ENCODE measurements around the gene ATP9A.
"Not testable (repeated sequence)": the region's sequence is repeated elsewhere in the genome, so short reads cannot be mapped to it uniquely, and the experiment has no call there.

ATP9A gene

GRCh38 chr20:51767867-51768758 is at the start of gene ATP9A:
TSS of gene ATP9A (minus strand) at chr20:51768390. CDS start at chr20:51768369, 21 bp downstream.
- DNase-seq = no peak

GRCh38 chr20:51816856-51817255 is 48.7 kb upstream of the ATP9A start:
- not testable (repeated sequence) for DNase-seq

- DNase-seq = no peak
These were observed 47.3 kb upstream of the ATP9A start for GRCh38 chr20:51815383-51816076.

- no peak for DNase-seq
These were observed 44.7 kb upstream of the ATP9A start for GRCh38 chr20:51812861-51813260.

GRCh38 chr20:51811514-51812128 is 43.4 kb upstream of the ATP9A start:
- DNase-seq = no peak

GRCh38 chr20:51811042-51811355 is 42.8 kb upstream of the ATP9A start:
- no peak for DNase-seq

- no peak for DNase-seq
These were observed 42.2 kb upstream of the ATP9A start for GRCh38 chr20:51810155-51811041.

GRCh38 chr20:51807720-51808250 is 39.6 kb upstream of the ATP9A start:
- DNase-seq = no peak

GRCh38 chr20:51804754-51805153 is 36.6 kb upstream of the ATP9A start:
- DNase-seq = no peak

- DNase-seq = no peak
These were observed 35.1 kb upstream of the ATP9A start for GRCh38 chr20:51803148-51803854.

GRCh38 chr20:51802170-51802751 is 34.1 kb upstream of the ATP9A start, which contains the start of gene SALL4:
TSS of gene SALL4 (minus strand) at chr20:51802521. CDS start at chr20:51802408, 113 bp downstream.
- DNase-seq = no peak

GRCh38 chr20:51801823-51802123 is 33.6 kb upstream of the ATP9A start:
- no peak for DNase-seq

- DNase-seq = no peak
These were observed 33.1 kb upstream of the ATP9A start for GRCh38 chr20:51801122-51801822.

- DNase-seq = no peak
These were observed 32.6 kb upstream of the ATP9A start for GRCh38 chr20:51800872-51801121.

- DNase-seq = no peak
These were observed 32.1 kb upstream of the ATP9A start for GRCh38 chr20:51800060-51800871.

- no peak for DNase-seq
These were observed 31.2 kb upstream of the ATP9A start for GRCh38 chr20:51799401-51799860.

GRCh38 chr20:51797357-51798025 is 29.3 kb upstream of the ATP9A start:
- no peak for DNase-seq

GRCh38 chr20:51796340-51796739 is 28.1 kb upstream of the ATP9A start:
- no peak for DNase-seq

- no peak for DNase-seq
These were observed 24.8 kb upstream of the ATP9A start for GRCh38 chr20:51792960-51793359.

- no peak for DNase-seq
These were observed 23.4 kb upstream of the ATP9A start for GRCh38 chr20:51791626-51792025.
